SK-N-SH (cell line): Measurements from ENCODE around the gene STON2. TPM values are rescaled to one million over a fixed set of nuclear protein-coding genes. Genes with fewer than 3 reads are reported as not detected.

Source experiments
- CTCF ChIA-PET: fragments of 300-600, 350-600 bp; formaldehyde crosslinking; extraction: SDS; loops from one replicate; lab custom pipeline; 2021; lab: Yijun Ruan, JAX
- POLR2A ChIA-PET: fragments of 350-600 bp; sonication (Branson Sonifier 250); formaldehyde crosslinking; extraction: SDS; loops from one replicate; lab custom pipeline; 2020; ENCODE audit warnings: antibody characterized with exemption, inconsistent platforms; lab: Yijun Ruan, JAX
- DNase-seq: peaks from one replicate; pipeline ENCODE4 v3.0.0; 2012
- H2AFZ ChIP-seq: fragments of 200-600 bp; sonication (generic); 2 replicates; pipeline ENCODE4 v1.8.1; 2016; ENCODE audit warnings: antibody characterized with exemption, mild to moderate bottlenecking, low read depth
- H3F3A ChIP-seq: fragments of 200-600 bp; sonication (generic); replicated peaks from 2 replicates; pipeline ENCODE3; 2016; ENCODE audit warnings: antibody characterized with exemption, mild to moderate bottlenecking; ENCODE audit not compliant: insufficient read depth
- H3K27ac ChIP-seq, 2 experiments: fragments of 200-500 bp in 1 of 2; fragments of 200-600 bp in 1 of 2; sonication (Bioruptor generic) in 1 of 2; sonication (generic), shearing (Covaris generic) in 1 of 2; 2 replicates each; pipeline versions ENCODE4 v1.5.1 to v1.6.1; 2014 to 2016; ENCODE audit warnings: low read depth in 2 of 2, inconsistent platforms in 1 of 2, low read length in 1 of 2, mild to moderate bottlenecking in 1 of 2, mixed read lengths in 1 of 2
- H3K27me3 ChIP-seq: fragments of 200-600 bp; sonication (generic), shearing (Covaris generic); 2 replicates; pipeline ENCODE4 v1.6.1; 2016; ENCODE audit warnings: mixed run types; ENCODE audit not compliant: insufficient read depth
- H3K36me3 ChIP-seq, 2 experiments: fragments of 200-500 bp in 1 of 2; fragments of 200-600 bp in 1 of 2; sonication (Bioruptor generic) in 1 of 2; sonication (generic) in 1 of 2; replicated peaks in 1 of 2; 2 replicates each; pipeline versions ENCODE3 to v1.5.1; 2014 to 2016; ENCODE audit warnings: low read length in 1 of 2, mild to moderate bottlenecking in 1 of 2; ENCODE audit not compliant: insufficient read depth in 2 of 2, control insufficient read depth in 1 of 2
- H3K4me1 ChIP-seq, 2 experiments: fragments of 200-500 bp in 1 of 2; fragments of 200-600 bp in 1 of 2; sonication (Bioruptor generic) in 1 of 2; sonication (generic), shearing (Covaris generic) in 1 of 2; 2 replicates each; pipeline versions ENCODE4 v1.5.1 to v1.6.1; 2014 to 2016; ENCODE audit warnings: low read depth in 1 of 2, low read length in 1 of 2, mixed run types in 1 of 2; ENCODE audit not compliant: insufficient read depth in 2 of 2, control insufficient read depth in 1 of 2
- H3K4me2 ChIP-seq: fragments of 200-600 bp; sonication (generic), shearing (Covaris generic); 2 replicates; pipeline ENCODE4 v1.6.1; 2017; ENCODE audit warnings: mixed run types
- H3K4me3 ChIP-seq, 2 experiments: fragments of 200-500 bp in 1 of 2; fragments of 200-600 bp in 1 of 2; sonication (Bioruptor generic) in 1 of 2; sonication (generic), shearing (Covaris generic) in 1 of 2; 2 replicates each; pipeline versions ENCODE4 v1.5.1 to v1.8.1; 2014 to 2016; ENCODE audit warnings: low read depth in 2 of 2, inconsistent platforms in 1 of 2, low read length in 1 of 2, mild to moderate bottlenecking in 1 of 2, mixed read lengths in 1 of 2, moderate library complexity in 1 of 2
- H3K79me2 ChIP-seq: fragments of 200-600 bp; sonication (generic); 2 replicates; pipeline ENCODE4 v1.8.1; 2017; ENCODE audit warnings: mild to moderate bottlenecking; ENCODE audit not compliant: insufficient read depth
- H3K9ac ChIP-seq: fragments of 200-600 bp; sonication (generic); 2 replicates; pipeline ENCODE4 v1.6.1; 2017; ENCODE audit warnings: mixed run types
- H3K9me2 ChIP-seq: fragments of 200-600 bp; sonication (generic); 2 replicates; pipeline ENCODE4 v1.6.1; 2017; ENCODE audit warnings: mixed run types
- H3K9me3 ChIP-seq: fragments of 200-600 bp; sonication (generic); 2 replicates; pipeline ENCODE4 v1.6.1; 2017; ENCODE audit warnings: mixed run types, mild to moderate bottlenecking, moderate library complexity
- H4K20me1 ChIP-seq: fragments of 200-600 bp; sonication (generic); 2 replicates; pipeline ENCODE4 v1.6.1; 2017; ENCODE audit warnings: mild to moderate bottlenecking, mixed run types; ENCODE audit not compliant: insufficient read depth
- CHD2 ChIP-seq: fragments of 150-350 bp; IDR thresholded peaks from 2 replicates; pipeline ENCODE4 v1.6.1; 2018; ENCODE audit warnings: low read length; ENCODE audit not compliant: partially characterized antibody
- CTCF ChIP-seq: fragments of 200-600 bp; sonication (generic); IDR thresholded peaks from 2 replicates; pipeline ENCODE4 v1.6.1; 2017; ENCODE audit warnings: antibody characterized with exemption, mild to moderate bottlenecking, moderate library complexity
- EP300 ChIP-seq, 2 experiments: IDR thresholded peaks; 2 replicates each; pipeline versions ENCODE4 v1.4.0 to v1.6.1; 2012; ENCODE audit warnings: borderline replicate concordance in 1 of 2, low read depth in 1 of 2, low read length in 1 of 2
- EZH2phosphoT487 ChIP-seq: fragments of 200-600 bp; sonication (generic); IDR thresholded peaks from 2 replicates; pipeline ENCODE4 v1.6.1; 2017; ENCODE audit warnings: low read depth, mixed run types, mild to moderate bottlenecking, antibody characterized with exemption, moderate library complexity, borderline replicate concordance
- FOXM1 ChIP-seq: IDR thresholded peaks from 2 replicates; pipeline ENCODE4 v1.4.0; 2012; ENCODE audit warnings: low read depth, mild to moderate bottlenecking
- IRF3 ChIP-seq: fragments of 150-350 bp; IDR thresholded peaks from 2 replicates; pipeline ENCODE4 v1.6.1; 2016; ENCODE audit warnings: mild to moderate bottlenecking, low read depth, low read length
- JUND ChIP-seq: IDR thresholded peaks from 2 replicates; pipeline ENCODE4 v1.4.0; 2012
- NFIC ChIP-seq: IDR thresholded peaks from 2 replicates; pipeline ENCODE4 v1.4.0; 2012; ENCODE audit warnings: borderline replicate concordance
- NRF1 ChIP-seq: IDR thresholded peaks from 2 replicates; pipeline ENCODE4 v1.6.1; 2012; ENCODE audit warnings: low read depth, mild to moderate bottlenecking, low read length
- RFX5 ChIP-seq: IDR thresholded peaks from 2 replicates; pipeline ENCODE4 v1.6.1; 2012; ENCODE audit warnings: mild to moderate bottlenecking, improper control_type of control experiment, low read length
- TAF1 ChIP-seq: IDR thresholded peaks from 2 replicates; pipeline ENCODE4 v1.6.1; 2012; ENCODE audit warnings: low read depth, mild to moderate bottlenecking, low read length, moderate library complexity, borderline replicate concordance
- ZBTB33 ChIP-seq: IDR thresholded peaks from 2 replicates; pipeline ENCODE4 v1.4.0; 2012; ENCODE audit warnings: low read depth, borderline replicate concordance
- WGBS: methylation state at CpG from one replicate; pipeline ENCODE4 v1.1.6; 2017; ENCODE audit warnings: low lambda C conversion rate; 5-methylcytosine and 5-hydroxymethylcytosine counted together
- polyA plus RNA-seq, 3 experiments: library from polyadenylated mRNA; depleted of rRNA; stranded (reverse); fragments of >200 nt; gene quantifications; 2 replicates each; pipeline ENCODE4 v1.2.3, GENCODE V29; 2012

Gene STON2
- polyA plus RNA-seq, 1 of the 3 experiments (the other 2 are of a cell fraction) = not detected

GRCh38 chr14:81286574-81287370 is 113.4 kb downstream of the STON2 start:
- Histone ChIP-seq H3K4me3 (no peak overlapping the region), H3K27ac (no peak overlapping the region), H4K20me1 (no peaks in the 10 kb centered on the region), H3K9me2 (no peaks in the 10 kb centered on the region), H3K4me2 (no peak overlapping the region), H3K79me2 (no peaks in the 10 kb centered on the region), H3K9ac (no peak overlapping the region), H3K36me3 (no peaks in the 10 kb centered on the region), H3K27me3 (no peaks in the 10 kb centered on the region), H3F3A (no peaks in the 10 kb centered on the region), H2AFZ (no peak overlapping the region), H3K4me1 (no peaks in the 10 kb centered on the region), H3K9me3 (no peaks in the 10 kb centered on the region)
- WGBS = 45% methylated on average over 8 of the region's 8 CpGs
- POLR2A ChIA-PET = no interaction called here
- DNase-seq = no peak
- CTCF ChIA-PET = interaction anchor here (1.6 to 1.9 kb wide), 2 partner anchors 167 to 178 kb away, joined by 5 read pairs; no protein-coding TSS in a partner anchor
- TF ChIP-seq CTCF = no peak
- no peak for TF ChIP-seq NRF1
- TF ChIP-seq IRF3 = no peak
- no peak for TF ChIP-seq EP300 (IDR thresholded peaks at IDR 0.05; ENCODE audit: borderline replicate concordance in 1 of 2, low read depth in 1 of 2, low read length in 1 of 2)
- TF ChIP-seq RFX5 = no peak
- TF ChIP-seq TAF1 = no peak
- TF ChIP-seq EZH2phosphoT487 = no peak
- no peak for TF ChIP-seq ZBTB33
- TF ChIP-seq JUND = no peak
- TF ChIP-seq CHD2 = no peak
- TF ChIP-seq NFIC = no peak
- TF ChIP-seq FOXM1 = no peak
